Tibial nerve (tissue), 4 donors: ENCODE data around the gene TTLL1. TPM values are rescaled to one million over a fixed set of nuclear protein-coding genes. Genes with fewer than 3 reads are reported as not detected.

Experiments
- DNase-seq, 2 donors: peaks; one replicate each; pipeline ENCODE4 v3.0.0-alpha.2; 2019; ENCODE audit warnings: low spot score in 2 of 2
- H3K27ac ChIP-seq, 4 donors: fragments of 200-600 bp; sonication (generic) in 3 of 4; one replicate each; pipeline ENCODE4 v1.5.1; 2017 to 2019; ENCODE audit warnings: mild to moderate bottlenecking in 1 of 4
- H3K27me3 ChIP-seq, 2 donors: fragments of 200-600 bp; sonication (generic) in 1 of 2; one replicate each; pipeline versions ENCODE4 v1.5.1 to v1.6.0; 2017 to 2019
- H3K36me3 ChIP-seq, 3 donors: fragments of 200-600 bp; sonication (generic); one replicate each; pipeline ENCODE4 v1.5.1; 2018 to 2019
- H3K4me1 ChIP-seq, 4 donors: fragments of 200-600 bp; sonication (generic) in 3 of 4; one replicate each; pipeline ENCODE4 v1.5.1; 2017 to 2019
- H3K4me3 ChIP-seq, 4 donors: fragments of 200-600 bp; sonication (generic) in 3 of 4; one replicate each; pipeline ENCODE4 v1.5.1; 2017 to 2019; ENCODE audit warnings: mild to moderate bottlenecking in 1 of 4, moderate library complexity in 1 of 4
- H3K9me3 ChIP-seq, 4 donors: fragments of 200-600 bp; sonication (generic) in 3 of 4; one replicate each; pipeline ENCODE4 v1.5.1; 2017 to 2019
- CTCF ChIP-seq, 5 experiments: fragments of 200-600 bp in 3 of 5; fragments of 450-650 bp in 2 of 5; sonication (generic) in 3 of 5; IDR thresholded peaks; one replicate each; pipeline ENCODE4 v1.5.1; 2016 to 2019; ENCODE audit warnings: antibody characterized with exemption in 5 of 5, mild to moderate bottlenecking in 3 of 5, moderate library complexity in 2 of 5
- EP300 ChIP-seq, 2 donors: sonication (generic); formaldehyde crosslinking; IDR thresholded peaks; one replicate each; pipeline ENCODE4 v1.6.1; 2017; ENCODE audit warnings: antibody characterized with exemption in 2 of 2, mild to moderate bottlenecking in 1 of 2
- POLR2A ChIP-seq, 2 donors: fragments of 450-650 bp; IDR thresholded peaks; one replicate each; pipeline ENCODE4 v1.6.1; 2017; ENCODE audit warnings: antibody characterized with exemption in 2 of 2, mild to moderate bottlenecking in 2 of 2, moderate library complexity in 2 of 2
- WGBS, 2 donors: methylation state at CpG; one replicate each; pipeline ENCODE4 v1.1.5; 2018; 5-methylcytosine and 5-hydroxymethylcytosine counted together
- total RNA-seq, 4 donors: library from RNA; depleted of rRNA; stranded (reverse); fragments of >200 nt; gene quantifications; one replicate each; pipeline ENCODE4 v1.1.0, GENCODE V29; 2016

Gene TTLL1
- total RNA-seq, 4 donors from 2014 or later = 1.6 to 9.8 (median 7.3) TPM

- no peaks in the 10 kb centered on the region for H3K9me3 ChIP-seq
- 89% methylated on average over 15 of the region's 15 CpGs for WGBS, 2 donors
- peaks cover 0 to 6% (median 0%) of the 10 kb centered on the region in 3 donors for H3K36me3 ChIP-seq
- H3K4me1 ChIP-seq = peaks cover 0 to 25% (median 2%) of the 10 kb centered on the region in 4 donors
- H3K4me3 ChIP-seq = no peak overlapping the region
- TF ChIP-seq EP300 (IDR thresholded peaks at IDR 0.05) (no peak), POLR2A (IDR thresholded peaks at IDR 0.05) (no peak), CTCF (IDR thresholded peaks at IDR 0.05) (no peak)
- no peaks in the 10 kb centered on the region for H3K27me3 ChIP-seq
- no peak overlapping the region for H3K27ac ChIP-seq
- DNase-seq = no peak
These were observed 50.9 kb downstream of the TTLL1 start for GRCh38 chr22:43038325-43038724.

- DNase-seq = peak; percentile 47 to 56
- H3K4me1 ChIP-seq = peaks cover 0 to 25% (median 2%) of the 10 kb centered on the region in 4 donors
- peaks cover 0 to 6% (median 0%) of the 10 kb centered on the region in 3 donors for H3K36me3 ChIP-seq
- peak overlapping the region in 2 of 4 donors; percentile 43 to 67 for H3K27ac ChIP-seq
- 47 to 60% methylated on average over 18 to 19 of the region's 19 CpGs for WGBS, 2 donors
- H3K27me3 ChIP-seq = no peaks in the 10 kb centered on the region
- no peaks in the 10 kb centered on the region for H3K9me3 ChIP-seq
- TF ChIP-seq EP300 (IDR thresholded peaks at IDR 0.05) (peak in 1 of 2 donors; percentile 55), POLR2A (IDR thresholded peaks at IDR 0.05) (no peak)
- no peak overlapping the region for H3K4me3 ChIP-seq
These were observed 52.8 kb downstream of the TTLL1 start for GRCh38 chr22:43036282-43036829.

- Histone ChIP-seq H3K4me1 (peaks cover 0 to 25% (median 2%) of the 10 kb centered on the region in 4 donors), H3K27me3 (no peaks in the 10 kb centered on the region), H3K36me3 (peaks cover 0 to 6% (median 0%) of the 10 kb centered on the region in 3 donors), H3K27ac (peak overlapping the region in 1 of 4 donors; percentile 48), H3K9me3 (no peaks in the 10 kb centered on the region), H3K4me3 (no peak overlapping the region)
- DNase-seq = no peak
- WGBS, 2 donors = 79 to 100% methylated on average over 1 to 9 of the region's 9 CpGs
- no peak for TF ChIP-seq POLR2A (IDR thresholded peaks at IDR 0.05)
- TF ChIP-seq CTCF (IDR thresholded peaks at IDR 0.05) = no peak
- TF ChIP-seq EP300 (IDR thresholded peaks at IDR 0.05) = no peak
These were observed 53.9 kb downstream of the TTLL1 start for GRCh38 chr22:43035250-43035649.

- H3K27ac ChIP-seq = no peak overlapping the region
- H3K9me3 ChIP-seq = no peaks in the 10 kb centered on the region
- peaks cover 0 to 22% (median 1%) of the 10 kb centered on the region in 4 donors for H3K4me1 ChIP-seq
- H3K36me3 ChIP-seq = no peaks in the 10 kb centered on the region
- WGBS, 2 donors = 79 to 98% methylated on average over 3 of the region's 3 CpGs
- no peak for DNase-seq
- H3K4me3 ChIP-seq = no peak overlapping the region
- H3K27me3 ChIP-seq = no peaks in the 10 kb centered on the region
- TF ChIP-seq EP300 (IDR thresholded peaks at IDR 0.05) = no peak
- no peak for TF ChIP-seq POLR2A (IDR thresholded peaks at IDR 0.05)
- no peak for TF ChIP-seq CTCF (IDR thresholded peaks at IDR 0.05)
These were observed 57.6 kb downstream of the TTLL1 start for GRCh38 chr22:43031617-43032016.

GRCh38 chr22:43018615-43019014, 70.6 kb downstream of the TTLL1 start:
- Histone ChIP-seq H3K27me3 (no peaks in the 10 kb centered on the region), H3K4me1 (peaks cover 0 to 11% (median 4%) of the 10 kb centered on the region in 4 donors), H3K9me3 (no peaks in the 10 kb centered on the region), H3K4me3 (no peak overlapping the region), H3K36me3 (no peaks in the 10 kb centered on the region), H3K27ac (no peak overlapping the region)
- 82% methylated on average over 6 of the region's 6 CpGs for WGBS, 2 donors
- DNase-seq = no peak
- TF ChIP-seq CTCF (IDR thresholded peaks at IDR 0.05) (no peak), POLR2A (IDR thresholded peaks at IDR 0.05) (no peak), EP300 (IDR thresholded peaks at IDR 0.05) (no peak)
